Trophoblast cell (in vitro differentiated cells and primary cell): ENCODE results near the gene TSPEAR.

Source experiments
- DNase-seq, 2 donors: peaks; one replicate each; pipeline ENCODE4 v3.0.0-alpha.2; 2016
- H2AFZ ChIP-seq: 2 replicates; pipeline ENCODE4 v1.6.1; 2013; ENCODE audit warnings: low read length, moderate library complexity, mild to moderate bottlenecking; ENCODE audit not compliant: insufficient read depth, poor library complexity
- H2AK5ac ChIP-seq: 2 replicates; pipeline ENCODE4 v1.6.1; 2013; ENCODE audit warnings: mild to moderate bottlenecking, low read length
- H2BK120ac ChIP-seq: 2 replicates; pipeline ENCODE4 v1.6.1; 2013; ENCODE audit warnings: low read length, mild to moderate bottlenecking, moderate library complexity; ENCODE audit not compliant: insufficient read depth, poor library complexity
- H2BK12ac ChIP-seq: 2 replicates; pipeline ENCODE4 v1.6.1; 2013; ENCODE audit warnings: mild to moderate bottlenecking, low read length, moderate library complexity
- H2BK5ac ChIP-seq: 2 replicates; pipeline ENCODE4 v1.6.1; 2013; ENCODE audit warnings: low read length, low read depth, moderate library complexity, mild to moderate bottlenecking; ENCODE audit not compliant: poor library complexity
- H3K14ac ChIP-seq: 2 replicates; pipeline ENCODE4 v1.6.1; 2013; ENCODE audit warnings: mild to moderate bottlenecking, low read length
- H3K18ac ChIP-seq: 2 replicates; pipeline ENCODE4 v1.6.1; 2013; ENCODE audit warnings: mild to moderate bottlenecking, low read length
- H3K23ac ChIP-seq: 2 replicates; pipeline ENCODE4 v1.6.1; 2013; ENCODE audit warnings: low read length
- H3K27ac ChIP-seq: 2 replicates; pipeline ENCODE4 v1.5.1; 2013; ENCODE audit warnings: low read depth, mild to moderate bottlenecking, inconsistent platforms, low read length, moderate library complexity
- H3K27me3 ChIP-seq: 2 replicates; pipeline ENCODE4 v1.6.1; 2013; ENCODE audit warnings: inconsistent platforms, mild to moderate bottlenecking, low read length, moderate library complexity; ENCODE audit not compliant: insufficient read depth
- H3K36me3 ChIP-seq, 2 experiments: 1 replicate in 1 of 2; 2 replicates in 1 of 2; pipeline ENCODE4 v1.6.1; 2013; ENCODE audit warnings: low read length in 2 of 2, mild to moderate bottlenecking in 2 of 2, moderate library complexity in 1 of 2; ENCODE audit not compliant: insufficient read depth in 2 of 2, control insufficient read depth in 1 of 2
- H3K4ac ChIP-seq: 2 replicates; pipeline ENCODE4 v1.6.1; 2013; ENCODE audit warnings: low read depth, mild to moderate bottlenecking, low read length, moderate library complexity
- H3K4me1 ChIP-seq, 2 experiments: 1 replicate in 1 of 2; 2 replicates in 1 of 2; pipeline ENCODE4 v1.6.1; 2013; ENCODE audit warnings: low read length in 2 of 2, mild to moderate bottlenecking in 2 of 2, moderate library complexity in 1 of 2; ENCODE audit not compliant: insufficient read depth in 2 of 2, control insufficient read depth in 1 of 2
- H3K4me2 ChIP-seq: 2 replicates; pipeline ENCODE4 v1.6.1; 2013; ENCODE audit warnings: inconsistent platforms, mild to moderate bottlenecking, low read length, moderate library complexity
- H3K4me3 ChIP-seq: 2 replicates; pipeline ENCODE4 v1.5.1; 2013; ENCODE audit warnings: mild to moderate bottlenecking, low read depth, low read length, inconsistent platforms
- H3K79me1 ChIP-seq: one replicate; pipeline ENCODE4 v1.6.1; 2013; ENCODE audit warnings: low read length
- H3K79me2 ChIP-seq: 2 replicates; pipeline ENCODE4 v1.6.1; 2013; ENCODE audit warnings: low read length, mild to moderate bottlenecking; ENCODE audit not compliant: control insufficient read depth, insufficient read depth, poor library complexity
- H3K9ac ChIP-seq: 2 replicates; pipeline ENCODE4 v1.6.1; 2013; ENCODE audit warnings: mild to moderate bottlenecking, low read length
- H3K9me3 ChIP-seq: 2 replicates; pipeline ENCODE4 v1.6.1; 2013; ENCODE audit warnings: low read depth, mild to moderate bottlenecking, control low read depth, inconsistent platforms, low read length; ENCODE audit not compliant: insufficient read depth
- H4K12ac ChIP-seq: 2 replicates; pipeline ENCODE4 v1.6.1; 2013; ENCODE audit warnings: low read depth, mild to moderate bottlenecking, low read length, moderate library complexity
- H4K8ac ChIP-seq: 2 replicates; pipeline ENCODE4 v1.6.1; 2013; ENCODE audit warnings: low read depth, mild to moderate bottlenecking, low read length, moderate library complexity
- H4K91ac ChIP-seq: one replicate; pipeline ENCODE4 v1.6.1; 2013; ENCODE audit warnings: low read depth, mild to moderate bottlenecking, low read length, moderate library complexity
- WGBS: extraction: QIAGEN DNeasy Blood & Tissue Kit; methylation state at CpG from one replicate; pipeline ENCODE4 v1.1.7; 2013; ENCODE audit warnings: missing lambda C conversion rate; ENCODE audit not compliant: insufficient read length, insufficient coverage; ENCODE audit errors: extremely low coverage; 5-methylcytosine and 5-hydroxymethylcytosine counted together

The TSPEAR gene

DNA sequence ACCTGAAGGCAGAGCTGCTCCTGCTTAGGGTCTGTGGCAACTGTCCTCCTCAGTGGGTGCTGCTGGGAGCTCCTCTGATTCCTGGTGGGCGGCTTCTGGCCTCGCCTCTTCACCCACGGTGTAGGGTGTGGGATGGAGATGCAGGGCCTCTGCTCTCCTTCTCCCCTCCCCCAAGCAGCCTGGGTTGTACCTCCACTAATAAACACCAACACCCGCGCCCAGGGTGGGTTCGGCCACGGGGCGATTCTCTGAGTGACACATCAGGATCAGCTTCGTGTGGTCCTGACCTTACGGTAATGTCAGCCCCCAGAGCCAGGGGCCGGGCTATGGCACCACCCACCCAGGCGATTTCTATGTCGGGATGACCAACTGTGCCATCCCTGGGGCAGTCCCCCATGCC is 195.0 kb downstream of the TSPEAR start:
- no peak overlapping the region for H3K4ac ChIP-seq
- no peak overlapping the region for H4K91ac ChIP-seq
- H3K36me3 ChIP-seq, result no peaks in the 10 kb centered on the region
- H3K27ac ChIP-seq, result no peak overlapping the region
- no peak overlapping the region for H3K14ac ChIP-seq
- H2AK5ac ChIP-seq, result no peak overlapping the region
- no peak overlapping the region for H2BK5ac ChIP-seq
- no peak overlapping the region for H3K23ac ChIP-seq
- H3K9me3 ChIP-seq, result peaks cover 12% of the 10 kb centered on the region
- H3K4me1 ChIP-seq, result peaks cover 3 to 7% of the 10 kb centered on the region in 2 experiments
- no peaks in the 10 kb centered on the region for H3K79me1 ChIP-seq
- no peak overlapping the region for H3K4me2 ChIP-seq
- no peak overlapping the region for H2BK120ac ChIP-seq
- H2AFZ ChIP-seq, result no peak overlapping the region
- no peak overlapping the region for H4K8ac ChIP-seq
- H3K79me2 ChIP-seq, result no peaks in the 10 kb centered on the region
- H2BK12ac ChIP-seq, result no peak overlapping the region
- no peak overlapping the region for H3K18ac ChIP-seq
- no peak overlapping the region for H3K9ac ChIP-seq
- DNase-seq, result no peak
- WGBS, result no CpG with 5 or more reads among the region's 13 CpGs
- H3K4me3 ChIP-seq, result no peak overlapping the region
- no peak overlapping the region for H4K12ac ChIP-seq
- no peaks in the 10 kb centered on the region for H3K27me3 ChIP-seq

DNA sequence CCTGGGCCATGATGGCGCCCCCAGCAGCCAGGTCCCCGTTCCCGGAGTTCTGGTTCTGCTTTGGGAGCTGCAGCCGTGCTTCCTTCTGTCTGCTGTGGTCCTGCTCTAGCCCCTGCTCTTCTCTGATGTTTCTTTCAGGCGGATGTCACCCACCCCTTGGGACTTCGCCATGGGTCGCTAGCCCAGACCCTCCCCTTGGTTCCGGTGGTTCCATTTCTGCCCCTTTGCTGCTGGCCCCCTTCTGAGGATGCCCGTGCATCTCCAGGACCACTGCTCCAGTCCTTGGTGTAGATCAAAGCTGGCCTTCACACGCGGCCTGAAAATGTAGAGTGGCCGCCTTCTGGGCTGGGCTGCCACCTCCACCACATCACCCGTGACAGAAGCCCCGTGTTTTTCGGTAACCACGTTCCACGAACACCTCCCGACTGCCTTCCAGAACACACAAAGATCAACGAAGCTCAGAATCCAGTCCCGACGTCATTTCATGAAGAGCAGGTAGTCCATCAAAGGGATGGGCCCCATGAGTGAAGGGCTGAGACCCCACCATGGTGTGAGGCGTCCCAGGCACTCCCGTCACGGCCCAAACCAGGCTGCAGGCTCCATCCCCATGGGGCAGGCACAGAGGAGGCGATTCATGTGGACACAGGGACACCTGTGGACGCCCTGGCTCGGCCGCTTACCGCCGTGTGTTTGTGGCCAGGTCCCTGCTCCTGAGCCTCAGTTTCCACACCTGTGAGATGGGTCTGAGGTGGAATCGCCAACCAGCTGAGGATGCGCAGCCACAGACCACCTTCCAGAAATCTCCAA is 195.8 kb downstream of the TSPEAR start:
- Histone ChIP-seq H2BK120ac (no peak overlapping the region), H2BK12ac (no peak overlapping the region), H3K79me1 (no peaks in the 10 kb centered on the region), H3K18ac (no peak overlapping the region), H3K23ac (no peak overlapping the region), H3K36me3 (no peaks in the 10 kb centered on the region), H2AFZ (no peak overlapping the region), H3K79me2 (no peaks in the 10 kb centered on the region), H3K27me3 (no peaks in the 10 kb centered on the region), H3K27ac (no peak overlapping the region), H3K4me1 (peaks cover 0 to 6% of the 10 kb centered on the region in 2 experiments), H3K9ac (no peak overlapping the region), H3K4ac (no peak overlapping the region), H2BK5ac (no peak overlapping the region), H4K12ac (no peak overlapping the region), H3K4me3 (peak overlapping the region; percentile 25), H4K8ac (no peak overlapping the region), H3K9me3 (peaks cover 12% of the 10 kb centered on the region), H4K91ac (no peak overlapping the region), H2AK5ac (no peak overlapping the region), H3K14ac (no peak overlapping the region), H3K4me2 (no peak overlapping the region)
- no CpG with 5 or more reads among the region's 32 CpGs for WGBS
- DNase-seq, result no peak

DNA sequence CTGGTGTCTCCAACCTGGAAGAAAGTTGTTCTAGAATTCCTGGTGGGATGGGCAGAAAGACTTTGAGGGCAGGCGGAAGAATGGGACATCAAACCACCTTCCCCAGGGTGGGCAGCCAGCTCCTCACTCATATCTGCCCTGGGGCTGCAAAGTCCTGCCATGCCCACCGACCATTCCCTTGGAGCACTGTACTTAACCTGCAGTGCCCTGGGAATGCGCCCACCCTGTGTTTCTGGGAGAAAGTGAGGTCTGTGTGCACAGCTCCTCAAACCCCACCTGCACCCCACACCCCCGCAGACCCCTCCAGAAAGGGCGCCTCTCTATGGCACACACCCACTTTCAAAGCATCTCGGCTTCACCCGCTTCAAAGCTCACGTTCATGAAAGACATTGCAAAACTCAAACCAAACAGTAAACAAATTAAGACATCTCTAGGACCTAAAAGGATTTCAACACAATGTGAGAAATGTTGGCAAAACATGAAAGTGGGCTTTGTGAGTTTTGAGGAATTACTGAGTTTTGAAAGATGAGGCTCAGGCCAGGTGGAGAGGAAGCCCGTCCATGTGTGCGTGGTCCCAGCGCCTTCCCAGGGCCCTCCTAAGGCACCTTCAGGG is 196.5 kb downstream of the TSPEAR start:
- Histone ChIP-seq H3K4me2 (no peak overlapping the region), H2AFZ (no peak overlapping the region), H4K91ac (no peak overlapping the region), H3K27ac (no peak overlapping the region), H3K23ac (no peak overlapping the region), H3K79me2 (no peaks in the 10 kb centered on the region), H3K9ac (no peak overlapping the region), H2BK5ac (no peak overlapping the region), H2BK120ac (no peak overlapping the region), H3K4ac (no peak overlapping the region), H3K79me1 (no peaks in the 10 kb centered on the region), H2BK12ac (no peak overlapping the region), H3K4me1 (peaks cover 3 to 7% of the 10 kb centered on the region in 2 experiments), H4K8ac (no peak overlapping the region), H3K36me3 (no peaks in the 10 kb centered on the region), H3K4me3 (no peak overlapping the region), H3K18ac (no peak overlapping the region), H3K27me3 (no peaks in the 10 kb centered on the region), H3K14ac (no peak overlapping the region), H4K12ac (no peak overlapping the region), H2AK5ac (no peak overlapping the region), H3K9me3 (peaks cover 11% of the 10 kb centered on the region)
- WGBS, result no CpG with 5 or more reads among the region's 11 CpGs
- no peak for DNase-seq

DNA sequence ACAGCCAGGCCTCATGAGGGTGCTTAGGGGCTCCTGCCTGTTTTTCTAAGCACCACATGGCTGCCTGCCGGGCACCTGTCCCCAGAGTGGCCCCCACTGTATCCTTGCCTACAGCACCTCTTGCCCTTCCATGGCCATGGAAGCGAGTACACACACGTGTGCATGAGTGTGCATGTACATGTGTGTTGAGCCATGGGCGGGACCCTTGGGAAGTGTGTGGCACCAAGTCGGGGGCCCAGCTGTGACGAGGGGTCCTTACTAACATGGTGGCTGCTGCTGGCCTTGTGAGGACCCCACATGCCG is 197.2 kb downstream of the TSPEAR start:
- no CpG with 5 or more reads among the region's 7 CpGs for WGBS
- no peak overlapping the region for H3K4me3 ChIP-seq

More for the DNA sequence above, 197.2 kb downstream of the TSPEAR start:
- Histone ChIP-seq H3K4me1 (peaks cover 3 to 7% of the 10 kb centered on the region in 2 experiments), H3K79me1 (no peaks in the 10 kb centered on the region), H3K23ac (no peak overlapping the region), H2AFZ (no peak overlapping the region), H3K4me2 (no peak overlapping the region), H3K27me3 (no peaks in the 10 kb centered on the region), H2BK5ac (no peak overlapping the region), H3K9ac (no peak overlapping the region), H3K27ac (no peak overlapping the region), H3K14ac (no peak overlapping the region), H3K9me3 (peaks cover 4% of the 10 kb centered on the region), H2BK120ac (no peak overlapping the region), H2AK5ac (no peak overlapping the region), H2BK12ac (no peak overlapping the region), H4K91ac (no peak overlapping the region), H3K4ac (no peak overlapping the region), H4K12ac (no peak overlapping the region), H3K18ac (no peak overlapping the region), H4K8ac (no peak overlapping the region), H3K79me2 (no peaks in the 10 kb centered on the region), H3K36me3 (no peaks in the 10 kb centered on the region)
- DNase-seq, result no peak
